K562 (cell line): ENCODE data around the gene MYO1E. TPM values are rescaled to one million over a fixed set of nuclear protein-coding genes. Genes with fewer than 3 reads are reported as not detected.

Experiments
- ARID2 ChIP-seq: fragments of 450-650 bp; IDR thresholded peaks from 2 replicates; pipeline ENCODE4 v1.6.1; 2017; ENCODE audit warnings: antibody characterized with exemption, mild to moderate bottlenecking
- CC2D1A ChIP-seq: fragments of 450-650 bp; IDR thresholded peaks from 2 replicates; pipeline ENCODE4 v1.6.1; 2017; ENCODE audit warnings: mild to moderate bottlenecking
- NRF1 ChIP-seq, 2 experiments: fragments of 450-650 bp; IDR thresholded peaks in 1 of 2; conservative IDR thresholded peaks in 1 of 2; 2 replicates each; pipeline ENCODE4 v1.6.1; 2014; ENCODE audit warnings: mild to moderate bottlenecking in 2 of 2
- SMC3 ChIP-seq: conservative IDR thresholded peaks from 2 replicates; pipeline ENCODE4 v1.6.1; 2011; ENCODE audit warnings: low read depth, low read length, improper control_type of control experiment; ENCODE audit not compliant: insufficient read depth
- STAG1 ChIP-seq: sonication (generic); formaldehyde crosslinking; IDR thresholded peaks from 2 replicates; pipeline ENCODE4 v1.5.0; 2020; ENCODE audit warnings: missing genetic modification reagents, borderline replicate concordance
- polyA plus RNA-seq, 8 experiments: library from polyadenylated mRNA; depleted of rRNA in 4 of 8; stranded (reverse) in 5 of 8; unstranded in 3 of 8; fragments of >200 nt; fragmentation: Nextera tagmentation in 2 of 8; fragmentation: Illumina TruSeq in 1 of 8; extraction: Ambion mirVana in 2 of 8; extraction: Trizol in 1 of 8; gene quantifications; 2 replicates each; pipeline versions ENCODE4 v1.2.1 to v1.2.3, GENCODE V29; 2011 to 2014; ENCODE audit warnings: inconsistent platforms in 1 of 8, missing spikeins in 1 of 8
- total RNA-seq, 7 experiments: library from RNA; depleted of rRNA in 6 of 7; stranded (reverse); fragments of >200 nt in 6 of 7; fragmentation: Illumina TruSeq in 2 of 7; extraction: Trizol in 2 of 7; gene quantifications; 2 replicates each; pipeline versions ENCODE4 v1.2.1 to v1.2.3, GENCODE V29; 2011 to 2021; ENCODE audit warnings: low replicate concordance in 1 of 7
- TF ChIP-seq, protein P1 (sequence below), 2 experiments: fragments of 450-650 bp; formaldehyde crosslinking in 1 of 2; IDR thresholded peaks; 2 replicates each; pipeline versions ENCODE4 v1.4.0 to v1.6.1; 2014 to 2020; ENCODE audit warnings: mild to moderate bottlenecking in 2 of 2, borderline replicate concordance in 1 of 2, low read depth in 1 of 2
- TF ChIP-seq, protein P2 (sequence below): sonication (generic); formaldehyde crosslinking; IDR thresholded peaks from 2 replicates; pipeline ENCODE4 v1.8.0; 2022; ENCODE audit warnings: missing genetic modification reagents, mild to moderate bottlenecking, moderate library complexity, borderline replicate concordance

Gene MYO1E
- total and polyA plus RNA-seq, 9 of the 15 experiments (the other 6 are each of a cell fraction or from before 2014, with no cell fraction given): under 0.01 to 0.44 (median 0.01) TPM; not detected in 6

DNA sequence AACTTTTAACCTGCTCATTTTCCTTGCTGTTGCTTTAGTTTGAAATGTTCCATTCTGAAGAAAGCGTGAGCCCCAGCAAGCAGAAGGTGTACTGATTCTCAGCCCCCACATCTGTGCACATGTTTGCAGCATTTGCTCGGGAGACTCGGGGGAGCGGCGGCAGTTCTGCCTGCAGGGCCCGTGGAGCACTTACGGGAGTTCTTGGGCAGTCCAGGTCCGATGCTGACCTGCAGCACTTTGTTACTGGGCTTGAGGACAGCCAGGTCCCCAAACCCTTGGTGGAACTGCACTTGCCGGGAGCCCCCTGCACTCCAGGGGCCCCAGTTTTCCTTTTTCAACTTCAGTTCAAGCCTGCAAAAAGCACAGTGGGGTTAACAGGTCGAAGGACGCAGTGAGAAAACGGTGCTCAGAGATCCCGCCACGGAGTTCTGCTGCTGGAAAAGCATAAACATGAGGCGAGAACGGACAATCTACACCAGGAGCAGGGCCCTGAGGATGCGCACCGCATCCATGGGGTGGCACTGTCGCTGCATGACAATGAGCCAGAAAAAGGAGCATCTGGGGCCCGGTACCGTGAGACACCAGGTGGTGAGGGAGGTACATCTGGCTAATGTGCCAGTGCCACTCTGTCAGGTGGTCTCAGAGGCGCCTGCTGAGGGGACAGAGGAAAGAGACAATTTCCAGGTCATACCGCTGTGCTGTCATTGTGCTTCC lies 211.6 kb downstream of the MYO1E start (continued):
- TF ChIP-seq, protein P1, sequence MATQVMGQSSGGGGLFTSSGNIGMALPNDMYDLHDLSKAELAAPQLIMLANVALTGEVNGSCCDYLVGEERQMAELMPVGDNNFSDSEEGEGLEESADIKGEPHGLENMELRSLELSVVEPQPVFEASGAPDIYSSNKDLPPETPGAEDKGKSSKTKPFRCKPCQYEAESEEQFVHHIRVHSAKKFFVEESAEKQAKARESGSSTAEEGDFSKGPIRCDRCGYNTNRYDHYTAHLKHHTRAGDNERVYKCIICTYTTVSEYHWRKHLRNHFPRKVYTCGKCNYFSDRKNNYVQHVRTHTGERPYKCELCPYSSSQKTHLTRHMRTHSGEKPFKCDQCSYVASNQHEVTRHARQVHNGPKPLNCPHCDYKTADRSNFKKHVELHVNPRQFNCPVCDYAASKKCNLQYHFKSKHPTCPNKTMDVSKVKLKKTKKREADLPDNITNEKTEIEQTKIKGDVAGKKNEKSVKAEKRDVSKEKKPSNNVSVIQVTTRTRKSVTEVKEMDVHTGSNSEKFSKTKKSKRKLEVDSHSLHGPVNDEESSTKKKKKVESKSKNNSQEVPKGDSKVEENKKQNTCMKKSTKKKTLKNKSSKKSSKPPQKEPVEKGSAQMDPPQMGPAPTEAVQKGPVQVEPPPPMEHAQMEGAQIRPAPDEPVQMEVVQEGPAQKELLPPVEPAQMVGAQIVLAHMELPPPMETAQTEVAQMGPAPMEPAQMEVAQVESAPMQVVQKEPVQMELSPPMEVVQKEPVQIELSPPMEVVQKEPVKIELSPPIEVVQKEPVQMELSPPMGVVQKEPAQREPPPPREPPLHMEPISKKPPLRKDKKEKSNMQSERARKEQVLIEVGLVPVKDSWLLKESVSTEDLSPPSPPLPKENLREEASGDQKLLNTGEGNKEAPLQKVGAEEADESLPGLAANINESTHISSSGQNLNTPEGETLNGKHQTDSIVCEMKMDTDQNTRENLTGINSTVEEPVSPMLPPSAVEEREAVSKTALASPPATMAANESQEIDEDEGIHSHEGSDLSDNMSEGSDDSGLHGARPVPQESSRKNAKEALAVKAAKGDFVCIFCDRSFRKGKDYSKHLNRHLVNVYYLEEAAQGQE (IDR thresholded peaks at IDR 0.05; ENCODE audit: borderline replicate concordance): peak; percentile 71
- TF ChIP-seq, protein P1 (CRISPR knock-in tag; IDR thresholded peaks at IDR 0.05; ENCODE audit: low read depth): no peak
- TF ChIP-seq SMC3: peak; percentile 87
- TF ChIP-seq CC2D1A: 0 out of 2 replicates have a peak, but pooled peaks have one; percentile 27
- TF ChIP-seq, protein P2, sequence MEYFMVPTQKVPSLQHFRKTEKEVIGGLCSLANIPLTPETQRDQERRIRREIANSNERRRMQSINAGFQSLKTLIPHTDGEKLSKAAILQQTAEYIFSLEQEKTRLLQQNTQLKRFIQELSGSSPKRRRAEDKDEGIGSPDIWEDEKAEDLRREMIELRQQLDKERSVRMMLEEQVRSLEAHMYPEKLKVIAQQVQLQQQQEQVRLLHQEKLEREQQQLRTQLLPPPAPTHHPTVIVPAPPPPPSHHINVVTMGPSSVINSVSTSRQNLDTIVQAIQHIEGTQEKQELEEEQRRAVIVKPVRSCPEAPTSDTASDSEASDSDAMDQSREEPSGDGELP (CRISPR knock-in tag): peak; percentile 39; the same call in 1 of the 2 replicates
- TF ChIP-seq STAG1 (CRISPR knock-in tag): peak; percentile 52; the same call in 1 of the 2 replicates
- TF ChIP-seq NRF1 (conservative IDR thresholded peaks at IDR 0.05 in 1 of 2, IDR thresholded peaks at IDR 0.05 in 1 of 2): peak; percentile 41 to 57; a peak in 2 of 4 replicates
- peak; percentile 26; the same call in 1 of the 2 replicates for TF ChIP-seq ARID2
